Spleen (tissue), 11 donors: Measurements from ENCODE around the gene TNKS1BP1. TPM values are rescaled to one million over a fixed set of nuclear protein-coding genes. Genes with fewer than 3 reads are reported as not detected.

Source experiments
- DNase-seq: peaks from one replicate; pipeline ENCODE4 v3.0.0-alpha.2; 2020
- H3K27ac ChIP-seq, 8 donors: fragments of 200-600 bp; sonication (generic) in 7 of 8; 1 replicate in 4 of 8; 2 replicates in 4 of 8; pipeline versions ENCODE4 v1.5.0 to v1.8.0; 2016 to 2021; ENCODE audit warnings: inconsistent platforms in 4 of 8, mild to moderate bottlenecking in 4 of 8, moderate library complexity in 1 of 8
- H3K27me3 ChIP-seq, 7 donors: fragments of 200-600 bp; sonication (generic) in 6 of 7; replicated peaks in 1 of 7; 1 replicate in 4 of 7; 2 replicates in 3 of 7; pipeline versions ENCODE4 v1.5.0 to v1.8.0; 2016 to 2021; ENCODE audit warnings: inconsistent platforms in 3 of 7, mild to moderate bottlenecking in 1 of 7
- H3K36me3 ChIP-seq, 6 donors: fragments of 200-600 bp; sonication (generic) in 5 of 6; 1 replicate in 4 of 6; 2 replicates in 2 of 6; pipeline versions ENCODE4 v1.5.0 to v1.8.0; 2016 to 2021; ENCODE audit warnings: inconsistent platforms in 2 of 6
- H3K4me1 ChIP-seq, 6 donors: fragments of 200-600 bp; sonication (generic) in 5 of 6; 1 replicate in 3 of 6; 2 replicates in 3 of 6; pipeline versions ENCODE4 v1.5.0 to v1.8.0; 2016 to 2021; ENCODE audit warnings: inconsistent platforms in 3 of 6
- H3K4me3 ChIP-seq, 8 donors: fragments of 200-600 bp; sonication (generic) in 7 of 8; 1 replicate in 4 of 8; 2 replicates in 4 of 8; pipeline versions ENCODE4 v1.5.0 to v1.8.0; 2016 to 2021; ENCODE audit warnings: inconsistent platforms in 4 of 8, mild to moderate bottlenecking in 4 of 8, moderate library complexity in 2 of 8
- H3K9me3 ChIP-seq, 8 donors: fragments of 200-600 bp; sonication (generic) in 7 of 8; 1 replicate in 4 of 8; 2 replicates in 4 of 8; pipeline versions ENCODE4 v1.5.0 to v1.8.0; 2016 to 2021; ENCODE audit warnings: inconsistent platforms in 4 of 8
- POLR2A ChIP-seq, 3 donors: fragments of 450-650 bp; IDR thresholded peaks; one replicate each; pipeline ENCODE4 v1.5.1; 2017; ENCODE audit warnings: antibody characterized with exemption in 3 of 3, mild to moderate bottlenecking in 1 of 3
- POLR2AphosphoS5 ChIP-seq, 3 donors: sonication (generic); formaldehyde crosslinking; IDR thresholded peaks; one replicate each; pipeline ENCODE4 v1.5.1; 2017; ENCODE audit warnings: antibody characterized with exemption in 3 of 3
- WGBS, 5 donors: extraction: QIAGEN DNeasy Blood & Tissue Kit in 3 of 5; methylation state at CpG; one replicate each; pipeline versions ENCODE4 v1.1.5 to v1.1.7; 2013 to 2018; 5-methylcytosine and 5-hydroxymethylcytosine counted together
- intact Hi-C: fragments of 100-400 bp; cut with DNase I; formaldehyde crosslinking; loops from one replicate; pipeline ENCODE4 v1.15.0; 2023; ENCODE audit warnings: low total_unique reads
- polyA plus RNA-seq, 3 donors: library from polyadenylated mRNA; stranded (reverse); fragments of 200-250 nt; gene quantifications; one replicate each; pipeline ENCODE4 v1.2.1, GENCODE V29; 2013
- total RNA-seq, 7 donors: library from RNA; depleted of rRNA in 3 of 7; stranded (reverse); fragments of >200 nt in 3 of 7; fragmentation: NEBNext Ultra II Directional in 4 of 7; extraction: Animal tissue kit (Norgen Biotek cat#: 25700) in 4 of 7; gene quantifications; one replicate each; pipeline versions ENCODE4 v1.1.0 to v1.2.1, GENCODE V29; 2016 to 2021
- TF ChIP-seq, protein P1 (sequence below), 11 experiments: fragments of 200-600 bp in 7 of 11; fragments of 450-650 bp in 4 of 11; sonication (generic) in 4 of 11; IDR thresholded peaks in 8 of 11; conservative IDR thresholded peaks in 3 of 11; 1 replicate in 7 of 11; 2 replicates in 4 of 11; pipeline versions ENCODE4 v1.4.0 to v1.8.0; 2016 to 2021; ENCODE audit warnings: antibody characterized with exemption in 11 of 11, inconsistent platforms in 4 of 11, mild to moderate bottlenecking in 1 of 11
- donor health status: healthy with polysubstance abuse.
- donor health status: DM: no; HTN: no; CAD: no; lungs with moderate emphysema.
- donor health status: DM: no; HTN: no; CAD: no.
- donor health status: Bipolar disorder and iron deficiency.
- donor health status: healthy.
- donor health status: DM: no; HTN: no; CAD: no.
- donor health status: DM: yes; HTN: yes; CAD: no.

Gene TNKS1BP1
- total and polyA plus RNA-seq, 10 donors = 19.8 to 126 (median 48.2) TPM

DNA sequence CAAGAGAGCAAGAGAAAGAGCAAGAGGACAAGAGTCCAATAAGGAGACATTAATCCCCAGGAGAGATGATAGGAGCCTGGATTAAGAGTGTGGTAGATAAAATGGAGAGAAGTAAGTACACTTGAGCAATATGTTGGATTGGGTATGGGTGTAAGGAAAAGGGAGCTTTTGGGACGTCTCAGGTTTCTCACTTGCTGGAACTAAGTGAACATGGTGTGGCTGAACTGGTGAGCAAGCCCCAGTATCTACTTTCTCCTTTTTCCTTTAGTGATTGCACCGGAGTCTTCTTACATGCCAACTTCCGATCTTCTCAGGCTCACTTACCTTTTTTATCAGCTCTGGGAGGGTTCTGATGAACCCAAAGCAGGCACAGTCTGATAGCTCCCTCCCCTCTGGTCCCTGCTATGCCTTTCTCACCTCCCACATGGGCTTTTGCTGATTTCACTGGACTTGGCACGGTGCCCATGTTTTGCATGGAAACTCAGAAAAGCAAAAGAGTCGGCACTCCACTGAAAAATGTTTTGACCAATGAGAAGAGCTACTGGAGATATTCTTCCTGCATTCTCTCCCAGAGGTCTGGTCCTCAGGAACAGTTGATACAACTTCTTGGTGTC lies 73.2 kb downstream of the TNKS1BP1 start:
- Histone ChIP-seq H3K36me3 (no peaks in the 10 kb centered on the region), H3K4me1 (peaks cover 0 to 10% (median 5%) of the 10 kb centered on the region in 6 donors), H3K27me3 (peaks cover 0 to 19% (median 0%) of the 10 kb centered on the region in 7 donors), H3K27ac (no peak overlapping the region), H3K9me3 (peaks cover 0 to 6% (median 3%) of the 10 kb centered on the region in 8 donors), H3K4me3 (no peak overlapping the region)
- DNase-seq = no peak
- WGBS, 5 donors = 27 to 44% (median 35%) methylated on average over 5 of the region's 5 CpGs
- intact Hi-C loops = loop anchor here (5.0 kb wide), 1 partner anchor 119 kb away; no protein-coding TSS in a partner anchor
- no peak for TF ChIP-seq POLR2AphosphoS5 (IDR thresholded peaks at IDR 0.05)
- no peak for TF ChIP-seq POLR2A (IDR thresholded peaks at IDR 0.05)
- TF ChIP-seq, protein P1, sequence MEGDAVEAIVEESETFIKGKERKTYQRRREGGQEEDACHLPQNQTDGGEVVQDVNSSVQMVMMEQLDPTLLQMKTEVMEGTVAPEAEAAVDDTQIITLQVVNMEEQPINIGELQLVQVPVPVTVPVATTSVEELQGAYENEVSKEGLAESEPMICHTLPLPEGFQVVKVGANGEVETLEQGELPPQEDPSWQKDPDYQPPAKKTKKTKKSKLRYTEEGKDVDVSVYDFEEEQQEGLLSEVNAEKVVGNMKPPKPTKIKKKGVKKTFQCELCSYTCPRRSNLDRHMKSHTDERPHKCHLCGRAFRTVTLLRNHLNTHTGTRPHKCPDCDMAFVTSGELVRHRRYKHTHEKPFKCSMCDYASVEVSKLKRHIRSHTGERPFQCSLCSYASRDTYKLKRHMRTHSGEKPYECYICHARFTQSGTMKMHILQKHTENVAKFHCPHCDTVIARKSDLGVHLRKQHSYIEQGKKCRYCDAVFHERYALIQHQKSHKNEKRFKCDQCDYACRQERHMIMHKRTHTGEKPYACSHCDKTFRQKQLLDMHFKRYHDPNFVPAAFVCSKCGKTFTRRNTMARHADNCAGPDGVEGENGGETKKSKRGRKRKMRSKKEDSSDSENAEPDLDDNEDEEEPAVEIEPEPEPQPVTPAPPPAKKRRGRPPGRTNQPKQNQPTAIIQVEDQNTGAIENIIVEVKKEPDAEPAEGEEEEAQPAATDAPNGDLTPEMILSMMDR (IDR thresholded peaks at IDR 0.05 in 8 of 11, conservative IDR thresholded peaks at IDR 0.05 in 3 of 11) = no peak

DNA sequence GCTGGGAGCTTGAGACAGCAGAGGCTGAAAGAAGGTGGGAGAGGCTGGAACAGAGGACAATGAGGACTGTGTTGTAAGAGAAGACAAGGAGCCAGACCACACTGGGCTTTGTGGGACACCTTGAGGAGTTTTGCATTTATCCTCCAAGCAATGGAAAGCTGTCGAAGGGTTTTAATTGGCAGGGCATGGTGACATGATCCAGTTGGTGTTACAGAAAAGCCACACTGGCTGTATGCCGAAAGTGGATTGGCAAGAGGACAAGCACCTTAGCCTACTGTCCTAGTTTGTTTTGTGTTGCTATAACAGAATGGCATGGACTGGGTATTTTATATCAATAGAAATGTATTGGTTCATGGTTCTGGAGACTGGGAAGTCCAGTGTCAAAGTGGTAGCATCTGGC lies 73.7 kb downstream of the TNKS1BP1 start:
- Histone ChIP-seq H3K27ac (no peak overlapping the region), H3K9me3 (no peaks in the 10 kb centered on the region), H3K4me3 (no peak overlapping the region), H3K36me3 (no peaks in the 10 kb centered on the region), H3K27me3 (peaks cover 0 to 19% (median 0%) of the 10 kb centered on the region in 7 donors), H3K4me1 (peaks cover 0 to 11% (median 5%) of the 10 kb centered on the region in 6 donors)
- TF ChIP-seq POLR2AphosphoS5 (IDR thresholded peaks at IDR 0.05) (no peak), POLR2A (IDR thresholded peaks at IDR 0.05) (no peak)
- TF ChIP-seq, protein P1 (IDR thresholded peaks at IDR 0.05 in 8 of 11, conservative IDR thresholded peaks at IDR 0.05 in 3 of 11) = no peak
- 87 to 93% (median 91%) methylated on average over 2 of the region's 2 CpGs for WGBS, 5 donors
- intact Hi-C loops = loop anchor here (5.0 kb wide), 1 partner anchor 119 kb away; no protein-coding TSS in a partner anchor
- no peak for DNase-seq

Other genes starting within 250 kb of the TNKS1BP1 start
- gene LRRC55, start 143.0 kb downstream of the TNKS1BP1 start, total RNA-seq = 1 to 10 TPM in 2 of 7 donors, under 1 TPM in 4, not detected in 1; 0.51 to 1.5 (median 0.62) TPM
- gene LRRC55, start 143.0 kb downstream of the TNKS1BP1 start, polyA plus RNA-seq = under 1 TPM; 0.03 to 0.19 (median 0.04) TPM
- gene APLNR, start 87.7 kb downstream of the TNKS1BP1 start, total RNA-seq = 100 to 1,000 TPM in 5 of 7 donors, 10 to 100 TPM in 2; 55.9 to 319 (median 155) TPM
- 10 to 100 TPM in 2 of 3 donors, 1 to 10 TPM in 1; 3.0 to 38.6 (median 10.8) TPM for gene APLNR, start 87.7 kb downstream of the TNKS1BP1 start, polyA plus RNA-seq
- 10 to 100 TPM; 41.9 to 67.1 (median 53.1) TPM for gene SSRP1, start 10.9 kb upstream of the TNKS1BP1 start, total RNA-seq
- gene SSRP1, start 10.9 kb upstream of the TNKS1BP1 start, polyA plus RNA-seq = 10 to 100 TPM; 35.5 to 52.0 (median 42.6) TPM
- not detected for gene P2RX3, start 13.4 kb upstream of the TNKS1BP1 start, total RNA-seq
- not detected for gene P2RX3, start 13.4 kb upstream of the TNKS1BP1 start, polyA plus RNA-seq
- 1 to 10 TPM in 5 of 7 donors, under 1 TPM in 1, not detected in 1; 0.58 to 5.1 (median 2.7) TPM for gene PRG3, start 56.2 kb upstream of the TNKS1BP1 start, total RNA-seq
- gene PRG3, start 56.2 kb upstream of the TNKS1BP1 start, polyA plus RNA-seq = under 1 TPM; 0.36 to 0.83 (median 0.43) TPM
- gene PRG2, start 65.7 kb upstream of the TNKS1BP1 start, total RNA-seq = 10 to 100 TPM in 1 of 7 donors, 1 to 10 TPM in 5, not detected in 1; 1.4 to 10.5 (median 4.5) TPM
- gene PRG2, start 65.7 kb upstream of the TNKS1BP1 start, polyA plus RNA-seq = 1 to 10 TPM; 2.3 to 4.0 (median 2.5) TPM
- 10 to 100 TPM; 29.9 to 72.5 (median 41.7) TPM for gene SLC43A3, start 102.2 kb upstream of the TNKS1BP1 start, total RNA-seq
- 10 to 100 TPM; 15.2 to 29.1 (median 20.9) TPM for gene SLC43A3, start 102.2 kb upstream of the TNKS1BP1 start, polyA plus RNA-seq
- gene RTN4RL2, start 135.6 kb upstream of the TNKS1BP1 start, total RNA-seq = 1 to 10 TPM in 1 of 7 donors, under 1 TPM in 6; 0.37 to 2.0 (median 0.49) TPM
- under 1 TPM; 0.15 to 0.73 (median 0.29) TPM for gene RTN4RL2, start 135.6 kb upstream of the TNKS1BP1 start, polyA plus RNA-seq
- gene SLC43A1, start 190.8 kb upstream of the TNKS1BP1 start, total RNA-seq = 10 to 100 TPM in 5 of 7 donors, 1 to 10 TPM in 2; 7.0 to 16.1 (median 13.0) TPM
- gene SLC43A1, start 190.8 kb upstream of the TNKS1BP1 start, polyA plus RNA-seq = 1 to 10 TPM; 6.2 to 8.4 (median 6.4) TPM
- gene TIMM10, start 205.8 kb upstream of the TNKS1BP1 start, total RNA-seq = 10 to 100 TPM; 28.1 to 58.7 (median 39.0) TPM
- gene TIMM10, start 205.8 kb upstream of the TNKS1BP1 start, polyA plus RNA-seq = 10 to 100 TPM; 38.7 to 57.4 (median 56.1) TPM
- not detected for gene SMTNL1, start 212.6 kb upstream of the TNKS1BP1 start, total RNA-seq
- not detected for gene SMTNL1, start 212.6 kb upstream of the TNKS1BP1 start, polyA plus RNA-seq
- gene UBE2L6, start 242.7 kb upstream of the TNKS1BP1 start, total RNA-seq = 100 to 1,000 TPM in 5 of 7 donors, 10 to 100 TPM in 2; 74.2 to 137 (median 112) TPM
- 100 to 1,000 TPM in 1 of 3 donors, 10 to 100 TPM in 2; 46.8 to 135 (median 79.5) TPM for gene UBE2L6, start 242.7 kb upstream of the TNKS1BP1 start, polyA plus RNA-seq